ENCODE results near the gene GPER1. TPM values are rescaled to one million over a fixed set of nuclear protein-coding genes. Genes with fewer than 3 reads are reported as not detected.

GPER1 gene
- total RNA-seq, 2 experiments from 2014 or later: 34.9 to 75.9 TPM

DNA sequence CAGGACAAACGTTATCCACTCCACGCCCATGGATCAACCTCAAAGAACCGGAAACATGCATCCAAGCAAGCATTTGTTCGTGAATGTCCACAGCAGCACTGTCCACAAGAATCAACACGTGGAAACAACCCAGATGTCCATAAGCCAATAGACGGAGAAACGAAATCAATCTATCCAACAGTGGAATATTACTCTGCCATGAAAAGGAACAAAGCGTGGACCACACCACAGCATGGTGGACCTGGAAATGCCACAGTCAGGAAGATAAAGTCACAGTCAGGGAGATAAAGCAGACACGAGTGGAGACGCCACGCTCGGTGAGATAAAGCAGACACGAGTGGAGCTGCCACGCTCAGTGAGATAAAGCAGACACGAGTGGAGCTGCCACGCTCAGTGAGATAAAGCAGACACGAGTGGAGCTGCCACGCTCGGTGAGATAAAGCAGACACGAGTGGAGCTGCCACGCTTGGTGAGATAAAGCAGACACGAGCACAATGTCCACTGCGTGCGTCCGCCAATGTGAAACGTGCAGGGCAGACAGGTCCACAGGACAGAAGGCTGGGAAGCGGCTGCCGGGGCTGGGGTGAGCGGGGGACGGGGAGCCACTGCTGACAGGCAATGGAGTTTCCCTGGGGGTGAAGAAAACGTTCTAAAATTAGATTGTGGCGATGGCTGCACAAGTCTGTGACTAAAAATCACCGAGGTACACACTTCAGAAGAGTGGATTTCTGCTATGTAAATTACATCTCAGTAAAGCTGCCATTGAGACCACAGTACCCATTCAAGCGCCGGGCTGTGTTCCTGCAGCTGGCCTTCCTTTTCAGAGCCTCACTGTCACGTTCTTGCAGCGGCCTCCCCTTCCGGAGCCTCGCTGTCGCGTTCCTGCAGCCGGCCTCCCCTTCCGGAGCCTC is 10.6 kb downstream of the GPER1 start:
- BruUV-seq (replicated peaks): no TSS peak
- TF ChIP-seq, protein P1, sequence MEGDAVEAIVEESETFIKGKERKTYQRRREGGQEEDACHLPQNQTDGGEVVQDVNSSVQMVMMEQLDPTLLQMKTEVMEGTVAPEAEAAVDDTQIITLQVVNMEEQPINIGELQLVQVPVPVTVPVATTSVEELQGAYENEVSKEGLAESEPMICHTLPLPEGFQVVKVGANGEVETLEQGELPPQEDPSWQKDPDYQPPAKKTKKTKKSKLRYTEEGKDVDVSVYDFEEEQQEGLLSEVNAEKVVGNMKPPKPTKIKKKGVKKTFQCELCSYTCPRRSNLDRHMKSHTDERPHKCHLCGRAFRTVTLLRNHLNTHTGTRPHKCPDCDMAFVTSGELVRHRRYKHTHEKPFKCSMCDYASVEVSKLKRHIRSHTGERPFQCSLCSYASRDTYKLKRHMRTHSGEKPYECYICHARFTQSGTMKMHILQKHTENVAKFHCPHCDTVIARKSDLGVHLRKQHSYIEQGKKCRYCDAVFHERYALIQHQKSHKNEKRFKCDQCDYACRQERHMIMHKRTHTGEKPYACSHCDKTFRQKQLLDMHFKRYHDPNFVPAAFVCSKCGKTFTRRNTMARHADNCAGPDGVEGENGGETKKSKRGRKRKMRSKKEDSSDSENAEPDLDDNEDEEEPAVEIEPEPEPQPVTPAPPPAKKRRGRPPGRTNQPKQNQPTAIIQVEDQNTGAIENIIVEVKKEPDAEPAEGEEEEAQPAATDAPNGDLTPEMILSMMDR (conservative IDR thresholded peaks at IDR 0.05; ENCODE audit: low read length): no peak
- no peak for TF ChIP-seq EZH2phosphoT487 (IDR thresholded peaks at IDR 0.05; ENCODE audit: borderline replicate concordance, low read depth, low read length)

GRCh38 chr7:1099154-1099542 is 11.2 kb downstream of the GPER1 start:
- no TSS peak for BruUV-seq (replicated peaks)
- H3K4me3 ChIP-seq (ENCODE audit: low read depth, low read length, poor library complexity, severe bottlenecking): peak overlapping the region; percentile 34

More for the DNA sequence above, 10.6 kb downstream of the GPER1 start:
- H2AFZ ChIP-seq (ENCODE audit: low read length): no peak overlapping the region
- H3K4me2 ChIP-seq (ENCODE audit: low read length): peak overlapping the region; percentile 22; the same call in 1 of the 2 replicates
- CTCF ChIA-PET (ENCODE audit: unreplicated experiment): no interaction called here
- H3K36me3 ChIP-seq (ENCODE audit: insufficient read depth, low read length): peaks cover 25% of the 10 kb centered on the region
- H3K27ac ChIP-seq (ENCODE audit: low read depth, low read length, poor library complexity, severe bottlenecking): peak overlapping the region; percentile 65
- H3K4me3 ChIP-seq (ENCODE audit: low read depth, low read length, poor library complexity, severe bottlenecking): peak overlapping the region; percentile 34
- no peaks in the 10 kb centered on the region for H3K79me2 ChIP-seq (ENCODE audit: insufficient read depth, low read depth, low read length)
- H3K9me3 ChIP-seq (ENCODE audit: low read length): no peaks in the 10 kb centered on the region
- POLR2A ChIA-PET: interaction anchor here (0.8 kb wide), 1 partner anchor 106 kb away, joined by 3 read pairs; no protein-coding TSS in a partner anchor
- peak; percentile 74 for DNase-seq (ENCODE audit: low spot score)
- no peaks in the 10 kb centered on the region for H3K9me2 ChIP-seq (ENCODE audit: insufficient read depth, low read length)
- no peaks in the 10 kb centered on the region for H4K20me1 ChIP-seq (ENCODE audit: insufficient read depth, low read length)
- intact Hi-C loops (cut with micrococcal nuclease; ENCODE audit: unreplicated experiment): no loop called here
- H3K4me1 ChIP-seq (ENCODE audit: insufficient read depth, low read length, poor library complexity, severe bottlenecking): peaks cover 30% of the 10 kb centered on the region

More at GRCh38 chr7:1099154-1099542, 11.2 kb downstream of the GPER1 start:
- Histone ChIP-seq H3K4me2 (ENCODE audit: low read length) (peak overlapping the region; percentile 35; the same call in 1 of the 2 replicates), H3K36me3 (ENCODE audit: insufficient read depth, low read length) (peaks cover 18% of the 10 kb centered on the region), H4K20me1 (ENCODE audit: insufficient read depth, low read length) (no peaks in the 10 kb centered on the region), H3K4me1 (ENCODE audit: insufficient read depth, low read length, poor library complexity, severe bottlenecking) (peaks cover 31% of the 10 kb centered on the region), H3K9me2 (ENCODE audit: insufficient read depth, low read length) (no peaks in the 10 kb centered on the region), H3K9me3 (ENCODE audit: low read length) (no peaks in the 10 kb centered on the region), H2AFZ (ENCODE audit: low read length) (no peak overlapping the region), H3K79me2 (ENCODE audit: insufficient read depth, low read depth, low read length) (no peaks in the 10 kb centered on the region), H3K27ac (ENCODE audit: low read depth, low read length, poor library complexity, severe bottlenecking) (peak overlapping the region; percentile 65)
- ChIA-PET POLR2A (interaction anchor here (0.8 to 1.3 kb wide), 3 partner anchors 14 to 107 kb away, joined by 3 to 5 read pairs (median 3); no protein-coding TSS in a partner anchor), CTCF (ENCODE audit: unreplicated experiment) (interaction anchor here (0.6 kb wide), 1 partner anchor 126 kb away, joined by 3 read pairs; no protein-coding TSS in a partner anchor)
- intact Hi-C loops (cut with micrococcal nuclease; ENCODE audit: unreplicated experiment): no loop called here
- TF ChIP-seq EZH2phosphoT487 (IDR thresholded peaks at IDR 0.05; ENCODE audit: borderline replicate concordance, low read depth, low read length): no peak
- TF ChIP-seq, protein P1 (conservative IDR thresholded peaks at IDR 0.05; ENCODE audit: low read length): no peak
- no peak for DNase-seq (ENCODE audit: low spot score)

All from OCI-LY7 (cell line).